BLaER1 (cell line): ENCODE measurements around the gene ZNF652.
"Not testable (repeated sequence)": the region's sequence is repeated elsewhere in the genome, so short reads cannot be mapped to it uniquely, and the experiment has no call there.

Experiments
- H3K27ac ChIP-seq: shearing (Covaris generic); formaldehyde crosslinking; 2 replicates; pipeline ENCODE4 v1.8.1; 2022
- H3K27me3 ChIP-seq: shearing (Covaris generic); formaldehyde crosslinking; 2 replicates; pipeline ENCODE4 v1.8.1; 2022
- H3K36me3 ChIP-seq: shearing (Covaris generic); formaldehyde crosslinking; 2 replicates; pipeline ENCODE4 v1.8.1; 2022
- H3K4me1 ChIP-seq: shearing (Covaris generic); formaldehyde crosslinking; 2 replicates; pipeline ENCODE4 v1.8.1; 2022
- H3K4me2 ChIP-seq: shearing (Covaris generic); formaldehyde crosslinking; 2 replicates; pipeline ENCODE4 v1.8.1; 2022
- H3K4me3 ChIP-seq: shearing (Covaris generic); formaldehyde crosslinking; 2 replicates; pipeline ENCODE4 v1.8.1; 2022
- H3K9ac ChIP-seq: shearing (Covaris generic); formaldehyde crosslinking; 2 replicates; pipeline ENCODE4 v1.8.1; 2022
- H3K9me3 ChIP-seq: shearing (Covaris generic); formaldehyde crosslinking; 2 replicates; pipeline ENCODE4 v1.8.1; 2022
- H4K20me1 ChIP-seq: shearing (Covaris generic); formaldehyde crosslinking; 2 replicates; pipeline ENCODE4 v1.8.1; 2022
- Cebpa-rat ChIP-seq: shearing (Covaris generic); IDR thresholded peaks from 2 replicates; pipeline ENCODE4 v1.8.1; 2022

Gene ZNF652

GRCh38 chr17:49297141-49297540 lies 64.9 kb downstream of the ZNF652 start:
- Histone ChIP-seq H3K4me1 (no peaks in the 10 kb centered on the region), H3K36me3 (peaks cover 14% of the 10 kb centered on the region), H3K4me3 (no peak overlapping the region), H3K4me2 (no peak overlapping the region), H3K27me3 (no peaks in the 10 kb centered on the region), H3K27ac (no peak overlapping the region), H3K9me3 (no peaks in the 10 kb centered on the region), H3K9ac (no peak overlapping the region), H4K20me1 (no peaks in the 10 kb centered on the region)
- TF ChIP-seq Cebpa-rat = no peak

- H3K9me3 ChIP-seq = no peaks in the 10 kb centered on the region
- H4K20me1 ChIP-seq = peaks cover 6% of the 10 kb centered on the region; the same call in 1 of the 2 replicates
- no peak overlapping the region for H3K4me3 ChIP-seq
- H3K9ac ChIP-seq = no peak overlapping the region
- H3K4me2 ChIP-seq = no peak overlapping the region
- no peaks in the 10 kb centered on the region for H3K27me3 ChIP-seq
- H3K36me3 ChIP-seq = peaks cover 19% of the 10 kb centered on the region
- TF ChIP-seq Cebpa-rat = no peak
- H3K27ac ChIP-seq = no peak overlapping the region
- no peaks in the 10 kb centered on the region for H3K4me1 ChIP-seq
Measured at GRCh38 chr17:49294122-49294521, 67.9 kb downstream of the ZNF652 start.

GRCh38 chr17:49292901-49293300 lies 69.1 kb downstream of the ZNF652 start:
- no peaks in the 10 kb centered on the region for H3K9me3 ChIP-seq
- peaks cover 7% of the 10 kb centered on the region for H3K36me3 ChIP-seq
- H3K4me3 ChIP-seq = no peak overlapping the region
- no peaks in the 10 kb centered on the region for H3K27me3 ChIP-seq
- no peaks in the 10 kb centered on the region for H3K4me1 ChIP-seq
- no peak overlapping the region for H3K27ac ChIP-seq
- no peak overlapping the region for H3K9ac ChIP-seq
- TF ChIP-seq Cebpa-rat = no peak
- H4K20me1 ChIP-seq = peaks cover 6% of the 10 kb centered on the region; the same call in 1 of the 2 replicates
- no peak overlapping the region for H3K4me2 ChIP-seq

- no peak overlapping the region for H3K4me3 ChIP-seq
- no peaks in the 10 kb centered on the region for H3K9me3 ChIP-seq
- H3K9ac ChIP-seq = no peak overlapping the region
- no peak overlapping the region for H3K27ac ChIP-seq
- no peak for TF ChIP-seq Cebpa-rat
- H3K4me1 ChIP-seq = no peaks in the 10 kb centered on the region
- no peak overlapping the region for H3K4me2 ChIP-seq
- peaks cover 6% of the 10 kb centered on the region; the same call in 1 of the 2 replicates for H4K20me1 ChIP-seq
- H3K36me3 ChIP-seq = 0 out of 2 replicates have a peak, but pooled peaks cover 5% of the 10 kb centered on the region
- no peaks in the 10 kb centered on the region for H3K27me3 ChIP-seq
Measured at GRCh38 chr17:49291929-49292328, 70.1 kb downstream of the ZNF652 start.

GRCh38 chr17:49290690-49291359 lies 71.2 kb downstream of the ZNF652 start:
- Histone ChIP-seq H3K9me3 (no peaks in the 10 kb centered on the region), H3K27me3 (no peaks in the 10 kb centered on the region), H4K20me1 (peaks cover 6% of the 10 kb centered on the region; the same call in 1 of the 2 replicates), H3K4me1 (no peaks in the 10 kb centered on the region), H3K27ac (no peak overlapping the region), H3K36me3 (0 out of 2 replicates have a peak, but pooled peaks cover 5% of the 10 kb centered on the region), H3K4me2 (no peak overlapping the region), H3K9ac (no peak overlapping the region), H3K4me3 (no peak overlapping the region)
- no peak for TF ChIP-seq Cebpa-rat

GRCh38 chr17:49288388-49288787 lies 73.7 kb downstream of the ZNF652 start:
- Histone ChIP-seq H3K27me3 (no peaks in the 10 kb centered on the region), H3K4me2 (no peak overlapping the region), H3K27ac (no peak overlapping the region), H3K4me1 (no peaks in the 10 kb centered on the region), H3K36me3 (0 out of 2 replicates have a peak, but pooled peaks cover 5% of the 10 kb centered on the region), H3K4me3 (no peak overlapping the region), H3K9ac (no peak overlapping the region), H4K20me1 (peaks cover 6% of the 10 kb centered on the region; the same call in 1 of the 2 replicates), H3K9me3 (no peaks in the 10 kb centered on the region)
- TF ChIP-seq Cebpa-rat = no peak

- Histone ChIP-seq H3K36me3 (0 out of 2 replicates have a peak, but pooled peaks cover 5% of the 10 kb centered on the region), H3K27ac (no peak overlapping the region), H3K9me3 (no peaks in the 10 kb centered on the region), H4K20me1 (peaks cover 6% of the 10 kb centered on the region; the same call in 1 of the 2 replicates), H3K4me3 (no peak overlapping the region), H3K27me3 (no peaks in the 10 kb centered on the region), H3K9ac (no peak overlapping the region), H3K4me1 (no peaks in the 10 kb centered on the region), H3K4me2 (no peak overlapping the region)
- no peak for TF ChIP-seq Cebpa-rat
Measured at GRCh38 chr17:49287481-49287880, 74.6 kb downstream of the ZNF652 start.

- H3K4me3 ChIP-seq, H3K9ac ChIP-seq, H4K20me1 ChIP-seq, H3K27ac ChIP-seq, H3K36me3 ChIP-seq, H3K9me3 ChIP-seq, H3K4me2 ChIP-seq, H3K27me3 ChIP-seq, H3K4me1 ChIP-seq: not testable (repeated sequence)
Measured at GRCh38 chr17:49286261-49286973, 75.6 kb downstream of the ZNF652 start.

GRCh38 chr17:49285716-49286115 lies 76.3 kb downstream of the ZNF652 start:
- Histone ChIP-seq H3K27me3 (no peaks in the 10 kb centered on the region), H3K4me1 (no peaks in the 10 kb centered on the region), H4K20me1 (no peaks in the 10 kb centered on the region), H3K27ac (no peak overlapping the region), H3K4me2 (no peak overlapping the region), H3K36me3 (no peaks in the 10 kb centered on the region), H3K9me3 (no peaks in the 10 kb centered on the region), H3K9ac (no peak overlapping the region), H3K4me3 (no peak overlapping the region)
- TF ChIP-seq Cebpa-rat = no peak

GRCh38 chr17:49280918-49281317 lies 81.1 kb downstream of the ZNF652 start:
- no peak overlapping the region for H3K9ac ChIP-seq
- no peak overlapping the region for H3K27ac ChIP-seq
- no peaks in the 10 kb centered on the region for H4K20me1 ChIP-seq
- H3K4me1 ChIP-seq = no peaks in the 10 kb centered on the region
- H3K9me3 ChIP-seq = no peaks in the 10 kb centered on the region
- no peaks in the 10 kb centered on the region for H3K27me3 ChIP-seq
- H3K4me3 ChIP-seq = no peak overlapping the region
- no peak overlapping the region for H3K4me2 ChIP-seq
- H3K36me3 ChIP-seq = no peaks in the 10 kb centered on the region
- no peak for TF ChIP-seq Cebpa-rat
